ENCODE results near the gene TMEM256.

The TMEM256 gene

GRCh38 chr17:7403977-7404736 is at the start of gene TMEM256:
Gene TMEM256, minus strand, starts transcription at chr17:7404097. Its CDS starts 13 bp downstream, at chr17:7404084.
- peak; percentile 95 for DNase-seq (ENCODE audit: low read depth)

GRCh38 chr17:7448461-7448860 is 44.6 kb upstream of the TMEM256 start:
- DNase-seq (ENCODE audit: low read depth): no peak

- DNase-seq (ENCODE audit: low read depth): no peak
Observed at GRCh38 chr17:7445619-7445968, 41.7 kb upstream of the TMEM256 start.

GRCh38 chr17:7444682-7445618 is 41.1 kb upstream of the TMEM256 start, which contains the start of gene CHRNB1:
Gene CHRNB1, plus strand, starts transcription at chr17:7445061. Its CDS starts 67 bp downstream, at chr17:7445128.
- DNase-seq (ENCODE audit: low read depth): no peak

- DNase-seq (ENCODE audit: low read depth): no peak
Observed at GRCh38 chr17:7443499-7444485, 39.9 kb upstream of the TMEM256 start.

- DNase-seq (ENCODE audit: low read depth): no peak
Observed at GRCh38 chr17:7442142-7442541, 38.2 kb upstream of the TMEM256 start.

GRCh38 chr17:7441266-7441665 is 37.4 kb upstream of the TMEM256 start:
- DNase-seq (ENCODE audit: low read depth): no peak

- no peak for DNase-seq (ENCODE audit: low read depth)
Observed at GRCh38 chr17:7440834-7441195, 36.9 kb upstream of the TMEM256 start.

- no peak for DNase-seq (ENCODE audit: low read depth)
Observed at GRCh38 chr17:7440113-7440833, 36.4 kb upstream of the TMEM256 start.

GRCh38 chr17:7439462-7440112 is 35.7 kb upstream of the TMEM256 start, which contains the start of gene FGF11:
Gene FGF11, plus strand, starts transcription at chr17:7439512. Its CDS starts 109 bp downstream, at chr17:7439621.
- no peak for DNase-seq (ENCODE audit: low read depth)

- DNase-seq (ENCODE audit: low read depth): no peak
Observed at GRCh38 chr17:7438656-7439460, 35.0 kb upstream of the TMEM256 start.

GRCh38 chr17:7437950-7438614 is 34.2 kb upstream of the TMEM256 start:
- DNase-seq (ENCODE audit: low read depth): no peak

- DNase-seq (ENCODE audit: low read depth): no peak
Observed at GRCh38 chr17:7437369-7437863, 33.5 kb upstream of the TMEM256 start.

- DNase-seq (ENCODE audit: low read depth): no peak
Observed at GRCh38 chr17:7436556-7437368, 32.9 kb upstream of the TMEM256 start.

- DNase-seq (ENCODE audit: low read depth): no peak
Observed at GRCh38 chr17:7435676-7436555, 32.0 kb upstream of the TMEM256 start.

GRCh38 chr17:7432296-7432695 is 28.4 kb upstream of the TMEM256 start:
- no peak for DNase-seq (ENCODE audit: low read depth)

GRCh38 chr17:7431231-7431630 is 27.3 kb upstream of the TMEM256 start:
- no peak for DNase-seq (ENCODE audit: low read depth)
